AG10803 (cell line): ENCODE measurements around the gene RPS6KA1.
A peak's percentile ranks its signal among the peaks of the same experiment; 100 is the strongest.
"Not testable (repeated sequence)": the region's sequence is repeated elsewhere in the genome, so short reads cannot be mapped to it uniquely, and the experiment has no call there.

ENCODE experiments used
- DNase-seq: peaks from one replicate; pipeline ENCODE4 v3.0.0; 2010; ENCODE audit warnings: low read depth
- H3K4me3 ChIP-seq: 2 replicates; pipeline ENCODE4 v1.5.1; 2011; ENCODE audit warnings: mild to moderate bottlenecking, low read length, control low read depth
- CTCF ChIP-seq: conservative IDR thresholded peaks from 2 replicates; pipeline ENCODE4 v1.5.1; 2011; ENCODE audit warnings: mild to moderate bottlenecking, low read length, control low read depth, inconsistent platforms

The RPS6KA1 gene

DNA sequence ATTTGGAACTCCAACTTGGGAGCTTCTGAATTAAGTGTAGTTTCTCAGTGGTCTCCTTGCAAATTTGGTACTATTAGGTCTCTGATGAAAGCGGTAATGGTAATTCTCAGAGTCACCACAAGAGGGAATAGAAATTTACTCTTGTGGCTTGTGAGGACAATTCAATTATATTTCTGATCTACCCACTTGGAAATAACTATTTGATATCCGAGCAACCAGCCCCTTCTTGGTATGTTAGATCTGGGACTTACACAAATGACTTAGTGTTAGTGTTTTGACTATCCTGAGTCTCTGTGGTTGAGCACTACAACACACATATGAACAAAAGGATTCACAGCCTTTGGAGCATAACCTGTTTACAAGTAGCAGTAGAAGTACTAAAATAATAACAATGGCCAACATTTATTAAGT is 68.1 kb downstream of the RPS6KA1 start:
- peak; percentile 61 for DNase-seq
- H3K4me3 ChIP-seq, result no peak overlapping the region
- TF ChIP-seq CTCF, result peak; percentile 79

DNA sequence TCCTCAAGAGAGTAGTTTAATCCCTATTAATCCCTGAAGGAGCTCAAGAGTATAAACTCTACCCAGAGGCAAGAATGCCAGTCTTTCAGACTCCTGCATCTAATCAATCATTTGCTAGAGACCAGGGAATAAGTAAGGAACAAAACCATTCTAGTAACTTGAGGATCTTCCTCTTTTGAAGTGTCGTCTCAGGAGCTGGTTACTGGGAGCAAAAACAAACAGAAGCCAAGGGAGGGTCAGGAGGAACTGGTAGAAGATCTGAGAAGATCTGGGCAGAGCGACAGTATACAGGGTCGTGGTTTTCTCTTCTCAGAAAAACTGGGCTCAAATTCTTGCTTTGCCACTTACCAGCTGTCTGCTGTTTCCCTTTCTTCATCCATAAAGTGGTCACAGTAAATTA is 69.3 kb downstream of the RPS6KA1 start:
- no peak for DNase-seq
- no peak overlapping the region for H3K4me3 ChIP-seq
- no peak for TF ChIP-seq CTCF

- no peak overlapping the region for H3K4me3 ChIP-seq
- TF ChIP-seq CTCF, result peak; percentile 90
- peak; percentile 61 for DNase-seq
Observed at GRCh38 chr1:26602378-26602959, 72.9 kb downstream of the RPS6KA1 start.

DNA sequence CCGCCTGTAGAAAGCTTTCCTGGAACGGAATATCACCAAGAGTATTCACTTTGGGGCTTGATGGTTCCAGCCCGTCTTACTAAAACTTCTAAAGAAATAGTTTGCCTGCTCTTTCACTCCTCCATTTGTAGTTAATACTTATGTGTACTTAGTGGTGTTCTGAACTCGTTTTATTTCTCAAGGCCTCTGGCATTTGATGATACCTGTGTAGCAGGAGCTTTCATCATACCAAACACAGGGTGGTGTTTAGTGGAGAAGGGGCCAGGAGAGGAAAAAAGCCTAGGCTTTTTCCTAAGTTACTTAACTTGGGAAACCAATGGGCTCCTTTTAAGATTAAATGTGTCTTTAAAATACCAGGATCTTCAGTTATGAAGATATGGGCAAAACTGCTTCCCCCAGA is 74.3 kb downstream of the RPS6KA1 start:
- TF ChIP-seq CTCF, result no peak
- no peak for DNase-seq
- no peak overlapping the region for H3K4me3 ChIP-seq

- TF ChIP-seq CTCF, result no peak
- DNase-seq, result peak; percentile 45
- H3K4me3 ChIP-seq, result no peak overlapping the region
Observed at GRCh38 chr1:26607186-26607585, 77.6 kb downstream of the RPS6KA1 start.

GRCh38 chr1:26608895-26609294 is 79.3 kb downstream of the RPS6KA1 start:
- no peak; the same call in 1 of the 2 replicates for TF ChIP-seq CTCF
- DNase-seq, result peak; percentile 8
- H3K4me3 ChIP-seq, result no peak overlapping the region

DNA sequence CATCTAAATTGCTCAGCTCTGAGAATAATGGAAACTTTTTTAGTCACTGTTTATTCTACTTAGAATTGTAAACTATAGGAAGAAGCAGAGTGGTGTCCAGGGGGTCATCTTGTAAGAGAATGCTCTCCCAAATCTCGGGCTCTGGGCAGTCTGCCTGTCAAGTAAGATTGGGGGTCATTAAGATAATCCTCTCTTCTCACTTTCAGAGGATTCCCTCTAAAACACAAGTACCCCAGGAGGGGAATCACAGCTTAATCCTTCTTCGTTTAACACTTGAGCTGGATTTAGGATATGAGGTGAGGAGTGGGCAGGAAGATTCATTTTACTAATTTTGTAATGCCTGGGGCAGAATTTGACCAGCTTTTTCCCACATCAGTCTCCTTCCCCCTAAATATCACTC is 81.2 kb downstream of the RPS6KA1 start:
- no peak for DNase-seq
- TF ChIP-seq CTCF, result no peak
- no peak overlapping the region for H3K4me3 ChIP-seq

- H3K4me3 ChIP-seq, DNase-seq: not testable (repeated sequence)
Observed at GRCh38 chr1:26612627-26613026, 83.1 kb downstream of the RPS6KA1 start.
